Measurements from ENCODE around the gene GABRB2.

GABRB2 gene

GRCh38 chr5:161295721-161296250, 250.7 kb downstream of the GABRB2 start:
- H3K4me3 ChIP-seq (ENCODE audit: low read depth, low read length): no peak overlapping the region
- no peak for TF ChIP-seq CTCF (IDR thresholded peaks at IDR 0.05; ENCODE audit: low read depth, low read length)
- in situ Hi-C loops (cut with HindIII; ENCODE audit: low sequenced_read_pairs): no loop called here
- no peak for DNase-seq (ENCODE audit: low read depth, low spot score)

- in situ Hi-C loops (cut with HindIII; ENCODE audit: low sequenced_read_pairs): no loop called here
- DNase-seq (ENCODE audit: low read depth, low spot score): no peak
- H3K4me3 ChIP-seq (ENCODE audit: low read depth, low read length): no peak overlapping the region
- no peak for TF ChIP-seq CTCF (IDR thresholded peaks at IDR 0.05; ENCODE audit: low read depth, low read length)
Observed at GRCh38 chr5:161288071-161288470, 258.5 kb downstream of the GABRB2 start.

DNA sequence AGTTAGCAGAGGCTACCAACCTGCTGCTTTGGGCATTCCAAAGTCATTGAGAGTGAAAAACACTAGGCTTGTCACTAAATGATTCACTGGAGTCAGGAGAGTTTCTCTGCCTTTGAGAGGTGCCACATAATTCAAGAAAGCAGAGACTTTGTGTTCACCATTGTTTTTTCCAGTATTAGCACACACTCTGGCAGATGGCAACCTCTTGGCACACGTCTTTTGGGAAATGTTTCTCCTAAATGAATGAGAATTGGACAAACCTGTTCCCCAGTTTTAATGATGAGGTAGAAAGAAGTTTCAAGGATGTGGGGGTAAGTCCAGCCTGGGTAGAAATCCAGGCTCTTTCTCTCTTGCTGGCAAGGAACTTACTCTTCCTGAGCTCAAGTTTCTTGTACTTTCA, 259.1 kb downstream of the GABRB2 start:
- H3K4me3 ChIP-seq (ENCODE audit: low read depth, low read length): no peak overlapping the region
- in situ Hi-C loops (cut with HindIII; ENCODE audit: low sequenced_read_pairs): no loop called here
- no peak for TF ChIP-seq CTCF (IDR thresholded peaks at IDR 0.05; ENCODE audit: low read depth, low read length)
- DNase-seq (ENCODE audit: low read depth, low spot score): no peak

- H3K4me3 ChIP-seq (ENCODE audit: low read depth, low read length): no peak overlapping the region
- in situ Hi-C loops (cut with HindIII; ENCODE audit: low sequenced_read_pairs): no loop called here
- DNase-seq (ENCODE audit: low read depth, low spot score): no peak
- no peak for TF ChIP-seq CTCF (IDR thresholded peaks at IDR 0.05; ENCODE audit: low read depth, low read length)
Observed at GRCh38 chr5:161286066-161286655, 260.4 kb downstream of the GABRB2 start.

GRCh38 chr5:161284445-161284844, 262.1 kb downstream of the GABRB2 start:
- DNase-seq (ENCODE audit: low read depth, low spot score): no peak
- in situ Hi-C loops (cut with HindIII; ENCODE audit: low sequenced_read_pairs): no loop called here
- H3K4me3 ChIP-seq (ENCODE audit: low read depth, low read length): no peak overlapping the region
- no peak for TF ChIP-seq CTCF (IDR thresholded peaks at IDR 0.05; ENCODE audit: low read depth, low read length)

GRCh38 chr5:161283296-161283695, 263.2 kb downstream of the GABRB2 start:
- in situ Hi-C loops (cut with HindIII; ENCODE audit: low sequenced_read_pairs): no loop called here

More at GRCh38 chr5:161283296-161283695, 263.2 kb downstream of the GABRB2 start:
- DNase-seq (ENCODE audit: low read depth, low spot score): no peak
- TF ChIP-seq CTCF (IDR thresholded peaks at IDR 0.05; ENCODE audit: low read depth, low read length): no peak
- no peak overlapping the region for H3K4me3 ChIP-seq (ENCODE audit: low read depth, low read length)
